ENCODE data around the gene PRAC1.

DNA sequence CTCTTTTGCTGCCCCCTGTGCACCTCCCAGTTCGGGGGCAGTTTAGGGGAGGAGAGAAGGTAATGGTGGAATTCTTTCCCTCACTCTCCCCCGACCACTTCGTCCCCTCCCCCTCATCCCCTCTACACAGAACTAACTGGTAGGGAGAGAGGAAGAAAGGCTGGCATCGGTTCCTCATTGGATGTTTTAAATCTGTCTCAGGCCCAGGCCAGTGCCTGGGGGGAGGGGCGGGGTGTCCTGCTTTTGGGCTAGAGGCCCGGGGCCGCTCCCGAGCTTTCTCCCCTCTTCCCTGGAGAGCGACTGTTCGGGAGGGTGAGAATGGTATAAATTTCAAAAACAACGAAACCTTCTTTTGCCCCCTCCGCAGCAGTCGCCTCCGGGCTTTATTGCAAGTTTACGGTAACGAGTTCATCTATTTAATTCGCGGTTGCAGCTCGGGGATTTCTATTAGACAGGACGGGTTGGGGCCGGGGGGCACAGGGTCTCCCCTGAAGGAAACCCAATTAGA lies 651 bp upstream of the PRAC1 start, which contains the start of gene PRAC2:
- TF ChIP-seq, protein P1, sequence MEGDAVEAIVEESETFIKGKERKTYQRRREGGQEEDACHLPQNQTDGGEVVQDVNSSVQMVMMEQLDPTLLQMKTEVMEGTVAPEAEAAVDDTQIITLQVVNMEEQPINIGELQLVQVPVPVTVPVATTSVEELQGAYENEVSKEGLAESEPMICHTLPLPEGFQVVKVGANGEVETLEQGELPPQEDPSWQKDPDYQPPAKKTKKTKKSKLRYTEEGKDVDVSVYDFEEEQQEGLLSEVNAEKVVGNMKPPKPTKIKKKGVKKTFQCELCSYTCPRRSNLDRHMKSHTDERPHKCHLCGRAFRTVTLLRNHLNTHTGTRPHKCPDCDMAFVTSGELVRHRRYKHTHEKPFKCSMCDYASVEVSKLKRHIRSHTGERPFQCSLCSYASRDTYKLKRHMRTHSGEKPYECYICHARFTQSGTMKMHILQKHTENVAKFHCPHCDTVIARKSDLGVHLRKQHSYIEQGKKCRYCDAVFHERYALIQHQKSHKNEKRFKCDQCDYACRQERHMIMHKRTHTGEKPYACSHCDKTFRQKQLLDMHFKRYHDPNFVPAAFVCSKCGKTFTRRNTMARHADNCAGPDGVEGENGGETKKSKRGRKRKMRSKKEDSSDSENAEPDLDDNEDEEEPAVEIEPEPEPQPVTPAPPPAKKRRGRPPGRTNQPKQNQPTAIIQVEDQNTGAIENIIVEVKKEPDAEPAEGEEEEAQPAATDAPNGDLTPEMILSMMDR (conservative IDR thresholded peaks at IDR 0.05; ENCODE audit: low read length): no peak
- TF ChIP-seq EZH2phosphoT487 (IDR thresholded peaks at IDR 0.05; ENCODE audit: borderline replicate concordance, low read depth, low read length): no peak

Data from OCI-LY7 (cell line).